K562 (cell line): Measurements from ENCODE around the gene TESK2. TPM values are rescaled to one million over a fixed set of nuclear protein-coding genes. Genes with fewer than 3 reads are reported as not detected.

Source experiments
- CBFA2T3 ChIP-seq: fragments of 450-650 bp; IDR thresholded peaks from 2 replicates; pipeline ENCODE4 v1.6.1; 2017
- CEBPG ChIP-seq, 3 experiments: fragments of 200-800 bp in 1 of 3; sonication (Bioruptor generic) in 1 of 3; sonication (generic) in 1 of 3; formaldehyde crosslinking in 1 of 3; IDR thresholded peaks in 2 of 3; conservative IDR thresholded peaks in 1 of 3; 2 replicates each; pipeline versions ENCODE4 v1.6.1 to v1.8.0; 2016 to 2022; ENCODE audit warnings: missing compliant biosample characterization in 2 of 3, missing genetic modification characterization in 2 of 3, mild to moderate bottlenecking in 1 of 3, missing genetic modification reagents in 1 of 3
- CTBP1 ChIP-seq: fragments of 450-650 bp; IDR thresholded peaks from 2 replicates; pipeline ENCODE4 v1.6.1; 2016; ENCODE audit warnings: borderline replicate concordance
- DEAF1 ChIP-seq: fragments of 450-650 bp; formaldehyde crosslinking; IDR thresholded peaks from 2 replicates; pipeline ENCODE4 v1.4.0; 2020; ENCODE audit warnings: mild to moderate bottlenecking, moderate library complexity
- DMBX1 ChIP-seq: fragments of 250-450 bp; sonication (Bioruptor Pico); IDR thresholded peaks from 2 replicates; pipeline ENCODE4 v1.8.0; 2022; ENCODE audit warnings: inconsistent platforms, mild to moderate bottlenecking, moderate library complexity, borderline replicate concordance
- ESRRA ChIP-seq: fragments of 450-650 bp; IDR thresholded peaks from 2 replicates; pipeline ENCODE4 v1.6.1; 2014; ENCODE audit warnings: low read depth, mild to moderate bottlenecking, moderate library complexity, borderline replicate concordance
- FOXA1 ChIP-seq: fragments of 450-650 bp; IDR thresholded peaks from 2 replicates; pipeline ENCODE4 v1.6.1; 2016; ENCODE audit warnings: mild to moderate bottlenecking, borderline replicate concordance
- FUS ChIP-seq: fragments of 200-400 bp; formaldehyde crosslinking; optimal IDR thresholded peaks from 2 replicates; pipeline ENCODE3; 2017; ENCODE audit warnings: low read depth, low read length
- GABPB1 ChIP-seq: sonication (generic); formaldehyde crosslinking; IDR thresholded peaks from 2 replicates; pipeline ENCODE4 v1.8.0; 2022; ENCODE audit warnings: mild to moderate bottlenecking, missing genetic modification reagents
- L3MBTL2 ChIP-seq: fragments of 450-650 bp; IDR thresholded peaks from 2 replicates; pipeline ENCODE4 v1.6.1; 2016; ENCODE audit warnings: mild to moderate bottlenecking, moderate library complexity
- MAFF ChIP-seq: IDR thresholded peaks from 2 replicates; pipeline ENCODE4 v1.6.1; 2012; ENCODE audit warnings: low read length, improper control_type of control experiment
- MBD2 ChIP-seq: sonication (generic); IDR thresholded peaks from 2 replicates; pipeline ENCODE4 v1.6.1; 2016; ENCODE audit warnings: low read depth, borderline replicate concordance
- TEAD1 ChIP-seq, 2 experiments: fragments of 450-650 bp in 1 of 2; sonication (generic) in 1 of 2; formaldehyde crosslinking; IDR thresholded peaks; 2 replicates each; pipeline versions ENCODE4 v1.4.0 to v1.8.0; 2020 to 2022; ENCODE audit warnings: mild to moderate bottlenecking in 2 of 2, missing genetic modification reagents in 1 of 2
- THAP7 ChIP-seq: fragments of 250-450 bp; sonication (Bioruptor Pico); IDR thresholded peaks from 2 replicates; pipeline ENCODE4 v1.5.0; 2021
- ZBTB9 ChIP-seq: fragments of 450-650 bp; formaldehyde crosslinking; IDR thresholded peaks from 2 replicates; pipeline ENCODE4 v1.4.0; 2020; ENCODE audit warnings: mild to moderate bottlenecking, moderate library complexity
- ZFP30 ChIP-seq: fragments of 250-450 bp; sonication (Bioruptor Pico); IDR thresholded peaks from 2 replicates; pipeline ENCODE4 v1.8.0; 2022; ENCODE audit warnings: moderate library complexity, mild to moderate bottlenecking, inconsistent platforms, borderline replicate concordance
- ZFP91 ChIP-seq: sonication (generic); formaldehyde crosslinking; IDR thresholded peaks from 2 replicates; pipeline ENCODE4 v1.8.0; 2022; ENCODE audit warnings: mild to moderate bottlenecking, missing genetic modification reagents
- ZZZ3 ChIP-seq: fragments of 450-650 bp; IDR thresholded peaks from 2 replicates; pipeline ENCODE4 v1.6.1; 2016; ENCODE audit warnings: antibody characterized with exemption, mild to moderate bottlenecking, moderate library complexity
- polyA plus RNA-seq, 8 experiments: library from polyadenylated mRNA; depleted of rRNA in 4 of 8; stranded (reverse) in 5 of 8; unstranded in 3 of 8; fragments of >200 nt; fragmentation: Nextera tagmentation in 2 of 8; fragmentation: Illumina TruSeq in 1 of 8; extraction: Ambion mirVana in 2 of 8; extraction: Trizol in 1 of 8; gene quantifications; 2 replicates each; pipeline versions ENCODE4 v1.2.1 to v1.2.3, GENCODE V29; 2011 to 2014; ENCODE audit warnings: inconsistent platforms in 1 of 8, missing spikeins in 1 of 8
- total RNA-seq, 7 experiments: library from RNA; depleted of rRNA in 6 of 7; stranded (reverse); fragments of >200 nt in 6 of 7; fragmentation: Illumina TruSeq in 2 of 7; extraction: Trizol in 2 of 7; gene quantifications; 2 replicates each; pipeline versions ENCODE4 v1.2.1 to v1.2.3, GENCODE V29; 2011 to 2021; ENCODE audit warnings: low replicate concordance in 1 of 7
- TF ChIP-seq, protein P1 (sequence below): sonication (generic); IDR thresholded peaks from 2 replicates; pipeline ENCODE4 v1.6.1; 2016
- TF ChIP-seq, protein P2 (sequence below), 2 experiments: fragments of 450-650 bp; conservative IDR thresholded peaks; 2 replicates each; pipeline ENCODE4 v1.6.1; 2017; ENCODE audit warnings: mild to moderate bottlenecking in 2 of 2, moderate library complexity in 2 of 2

Gene TESK2
- total and polyA plus RNA-seq, 9 of the 15 experiments (the other 6 are each of a cell fraction or from before 2014, with no cell fraction given) = 1.6 to 5.3 (median 3.7) TPM

DNA sequence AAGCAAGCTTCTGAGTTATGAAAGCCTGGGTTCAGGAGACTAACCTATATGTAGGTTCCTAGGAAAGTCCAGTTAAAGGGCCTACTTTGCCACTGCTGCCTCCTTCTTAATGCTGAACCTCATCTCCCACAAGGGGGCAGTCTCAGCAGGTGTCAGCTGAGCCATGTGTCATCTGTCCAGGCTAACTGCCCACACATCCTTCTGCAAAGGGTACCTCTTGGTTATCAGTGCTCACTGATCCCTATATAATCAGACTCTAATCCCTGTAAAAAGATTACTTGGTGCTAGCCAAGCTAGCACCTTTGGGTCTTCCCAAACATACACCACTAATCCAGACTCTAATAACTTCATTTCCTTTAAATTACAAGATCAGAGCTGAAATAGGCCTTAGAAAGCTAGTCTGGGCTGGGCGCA lies 21.7 kb upstream of the TESK2 start (continued):
- TF ChIP-seq MAFF (no peak), CEBPG (CRISPR knock-in tag; IDR thresholded peaks at IDR 0.05) (no peak), CEBPG (tag; conservative IDR thresholded peaks at IDR 0.05 in 1 of 2, IDR thresholded peaks at IDR 0.05 in 1 of 2) (no peak), GABPB1 (CRISPR knock-in tag) (0 out of 2 replicates have a peak, but pooled peaks have one; percentile 35), CTBP1 (peak; percentile 89), THAP7 (CRISPR knock-in tag) (no peak), DEAF1 (CRISPR knock-in tag) (peak; percentile 68; the same call in 1 of the 2 replicates), ZFP91 (CRISPR knock-in tag) (no peak), L3MBTL2 (peak; percentile 69), FOXA1 (no peak), FUS (no peak), ZFP30 (CRISPR knock-in tag) (no peak), TEAD1 (CRISPR knock-in tag; IDR thresholded peaks at IDR 0.05) (peak in 1 of 2 experiments; percentile 17; a peak in 1 of 4 replicates), MBD2 (no peak), CBFA2T3 (peak; percentile 35; the same call in 1 of the 2 replicates), ZBTB9 (CRISPR knock-in tag) (no peak), ZZZ3 (peak; percentile 64; the same call in 1 of the 2 replicates), DMBX1 (no peak), ESRRA (0 out of 2 replicates have a peak, but pooled peaks have one; percentile 18)
- TF ChIP-seq, protein P1, sequence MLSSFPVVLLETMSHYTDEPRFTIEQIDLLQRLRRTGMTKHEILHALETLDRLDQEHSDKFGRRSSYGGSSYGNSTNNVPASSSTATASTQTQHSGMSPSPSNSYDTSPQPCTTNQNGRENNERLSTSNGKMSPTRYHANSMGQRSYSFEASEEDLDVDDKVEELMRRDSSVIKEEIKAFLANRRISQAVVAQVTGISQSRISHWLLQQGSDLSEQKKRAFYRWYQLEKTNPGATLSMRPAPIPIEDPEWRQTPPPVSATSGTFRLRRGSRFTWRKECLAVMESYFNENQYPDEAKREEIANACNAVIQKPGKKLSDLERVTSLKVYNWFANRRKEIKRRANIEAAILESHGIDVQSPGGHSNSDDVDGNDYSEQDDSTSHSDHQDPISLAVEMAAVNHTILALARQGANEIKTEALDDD = peak; percentile 77
- TF ChIP-seq, protein P2, sequence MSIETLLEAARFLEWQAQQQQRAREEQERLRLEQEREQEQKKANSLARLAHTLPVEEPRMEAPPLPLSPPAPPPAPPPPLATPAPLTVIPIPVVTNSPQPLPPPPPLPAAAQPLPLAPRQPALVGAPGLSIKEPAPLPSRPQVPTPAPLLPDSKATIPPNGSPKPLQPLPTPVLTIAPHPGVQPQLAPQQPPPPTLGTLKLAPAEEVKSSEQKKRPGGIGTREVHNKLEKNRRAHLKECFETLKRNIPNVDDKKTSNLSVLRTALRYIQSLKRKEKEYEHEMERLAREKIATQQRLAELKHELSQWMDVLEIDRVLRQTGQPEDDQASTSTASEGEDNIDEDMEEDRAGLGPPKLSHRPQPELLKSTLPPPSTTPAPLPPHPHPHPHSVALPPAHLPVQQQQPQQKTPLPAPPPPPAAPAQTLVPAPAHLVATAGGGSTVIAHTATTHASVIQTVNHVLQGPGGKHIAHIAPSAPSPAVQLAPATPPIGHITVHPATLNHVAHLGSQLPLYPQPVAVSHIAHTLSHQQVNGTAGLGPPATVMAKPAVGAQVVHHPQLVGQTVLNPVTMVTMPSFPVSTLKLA (conservative IDR thresholded peaks at IDR 0.05) = peak; percentile 60 to 78; a peak in 3 of 4 replicates
